D721Med (cell line): ENCODE measurements around the gene SFTPA1.
"Not testable (repeated sequence)": the region's sequence is repeated elsewhere in the genome, so short reads cannot be mapped to it uniquely, and the experiment has no call there.

ENCODE experiments used
- DNase-seq: peaks from one replicate; pipeline ENCODE4 v3.0.0; 2011; ENCODE audit warnings: low spot score; ENCODE audit not compliant: insufficient read length
- FAIRE-seq: peaks from 2 replicates; lab custom pipeline; 2011; peaks lifted over from hg19 to GRCh38; lab: Jason Lieb, UNC
- CTCF ChIP-seq: IDR thresholded peaks from 2 replicates; pipeline ENCODE4 v1.5.1; 2012; ENCODE audit warnings: mild to moderate bottlenecking, control low read depth; ENCODE audit not compliant: insufficient read depth; ENCODE audit errors: missing control alignments

SFTPA1 gene

GRCh38 chr10:79616164-79616563, 5.4 kb downstream of the SFTPA1 start:
- DNase-seq = no peak
- TF ChIP-seq CTCF = no peak
- FAIRE-seq = no peak

DNA sequence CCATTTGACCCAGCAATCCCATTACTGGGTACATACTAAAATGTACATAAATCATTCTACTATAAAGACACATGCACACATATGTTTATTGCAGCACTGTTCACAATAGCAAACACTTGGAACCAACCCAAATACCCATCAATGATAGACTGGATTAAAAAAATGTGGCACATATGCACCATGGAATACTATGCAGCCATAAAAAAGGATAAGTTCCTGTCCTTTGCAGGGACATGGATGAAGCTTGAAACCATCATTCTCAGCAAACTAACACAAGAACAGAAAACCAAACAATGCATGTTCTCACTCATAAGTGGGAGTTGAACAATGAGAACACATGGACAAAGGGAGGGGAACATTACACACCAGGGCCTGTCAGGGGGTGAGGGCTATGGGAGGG, 12.9 kb downstream of the SFTPA1 start:
- FAIRE-seq = not testable (repeated sequence)

GRCh38 chr10:79627075-79627474, 16.3 kb downstream of the SFTPA1 start:
- DNase-seq = no peak
- no peak for TF ChIP-seq CTCF
- no peak for FAIRE-seq

More for the DNA sequence above, 12.9 kb downstream of the SFTPA1 start:
- not testable (repeated sequence) for DNase-seq

GRCh38 chr10:79628083-79628482, 17.3 kb downstream of the SFTPA1 start:
- DNase-seq (no peak), FAIRE-seq (no peak)
- TF ChIP-seq CTCF = no peak

- no peak for TF ChIP-seq CTCF
- no peak for DNase-seq
- FAIRE-seq = no peak
Measured at GRCh38 chr10:79628988-79629954, 18.5 kb downstream of the SFTPA1 start.

GRCh38 chr10:79629955-79630327, 19.2 kb downstream of the SFTPA1 start:
- DNase-seq (no peak), FAIRE-seq (no peak)
- no peak for TF ChIP-seq CTCF

- DNase-seq, FAIRE-seq: not testable (repeated sequence)
Measured at GRCh38 chr10:79636654-79637199, 26.0 kb downstream of the SFTPA1 start.

GRCh38 chr10:79638318-79638717, 27.6 kb downstream of the SFTPA1 start:
- FAIRE-seq (no peak), DNase-seq (no peak)
- no peak for TF ChIP-seq CTCF

DNA sequence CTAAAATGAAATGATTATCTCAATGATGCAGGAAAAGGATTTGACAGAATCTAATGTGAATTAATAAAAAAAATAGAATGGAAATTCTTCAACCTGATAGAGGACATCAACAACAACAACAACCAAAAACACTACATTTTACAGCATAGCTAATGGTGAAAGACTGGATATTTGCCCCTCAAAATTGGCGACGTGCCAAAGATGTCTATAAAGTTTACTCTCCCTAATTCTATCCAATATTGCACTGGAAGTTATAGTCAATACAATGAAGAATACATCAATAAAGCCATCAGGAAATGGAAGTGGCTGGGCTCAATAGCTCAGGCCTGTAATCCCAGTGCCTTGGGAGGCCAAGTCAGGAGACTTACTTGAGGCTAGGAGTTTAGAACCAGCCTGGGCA, 42.0 kb downstream of the SFTPA1 start:
- DNase-seq, FAIRE-seq: not testable (repeated sequence)

GRCh38 chr10:79663287-79663686, 52.5 kb downstream of the SFTPA1 start:
- not testable (repeated sequence) for DNase-seq, FAIRE-seq

DNA sequence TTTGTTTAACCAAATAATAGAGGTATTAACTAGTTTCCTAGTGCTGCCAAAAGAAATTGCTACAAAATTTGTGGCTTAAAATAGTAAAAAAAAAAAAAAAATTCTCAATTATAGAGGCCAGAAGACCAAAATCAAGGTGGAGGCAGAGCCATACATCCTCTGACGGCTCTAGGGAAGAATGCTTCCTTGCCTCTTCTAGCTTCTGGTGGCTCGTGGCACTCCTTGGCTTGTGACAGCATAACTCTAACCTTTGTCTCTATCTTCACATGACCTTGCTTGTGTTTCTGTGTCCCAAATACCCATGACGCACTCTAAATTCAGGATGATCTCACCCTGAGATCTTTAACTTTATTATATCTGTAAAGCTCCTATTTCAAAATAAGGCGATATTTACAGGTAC, 53.9 kb downstream of the SFTPA1 start:
- not testable (repeated sequence) for DNase-seq, FAIRE-seq
